Measurements from ENCODE around the gene OGFR. TPM values are rescaled to one million over a fixed set of nuclear protein-coding genes. Genes with fewer than 3 reads are reported as not detected.

Gene OGFR
- total and polyA plus RNA-seq, 2 experiments from 2014 or later = 9.6 to 50.6 TPM

- H3K79me2 ChIP-seq (replicated peaks; ENCODE audit: insufficient read depth) = peaks cover 16% of the 10 kb centered on the region; the same call in 1 of the 2 replicates
- Mint-ChIP-seq H3K4me1 (peaks cover 5% of the 10 kb centered on the region; the same call in 2 of the 3 replicates), H3K4me3 (no peak overlapping the region), H3K36me3 (ENCODE audit: low read depth) (peaks cover 48% of the 10 kb centered on the region), H3K9me3 (no peaks in the 10 kb centered on the region), H3K27me3 (ENCODE audit: insufficient read depth, low read depth, poor library complexity) (peaks cover 8% of the 10 kb centered on the region), H3K27ac (peak overlapping the region; percentile 33; the same call in 1 of the 2 replicates)
- peaks cover 11% of the 10 kb centered on the region for H3K36me3 ChIP-seq (ENCODE audit: insufficient read depth)
- DNase-seq (ENCODE audit: low spot score) (peak; percentile 45), ATAC-seq (peak; percentile 72)
- H3F3A ChIP-seq (replicated peaks; ENCODE audit: low read depth) = peaks cover 8% of the 10 kb centered on the region; the same call in 1 of the 2 replicates
- no peak overlapping the region for H2AFZ ChIP-seq
- no peak overlapping the region for H3K4me3 ChIP-seq
- TF ChIP-seq, protein P1, sequence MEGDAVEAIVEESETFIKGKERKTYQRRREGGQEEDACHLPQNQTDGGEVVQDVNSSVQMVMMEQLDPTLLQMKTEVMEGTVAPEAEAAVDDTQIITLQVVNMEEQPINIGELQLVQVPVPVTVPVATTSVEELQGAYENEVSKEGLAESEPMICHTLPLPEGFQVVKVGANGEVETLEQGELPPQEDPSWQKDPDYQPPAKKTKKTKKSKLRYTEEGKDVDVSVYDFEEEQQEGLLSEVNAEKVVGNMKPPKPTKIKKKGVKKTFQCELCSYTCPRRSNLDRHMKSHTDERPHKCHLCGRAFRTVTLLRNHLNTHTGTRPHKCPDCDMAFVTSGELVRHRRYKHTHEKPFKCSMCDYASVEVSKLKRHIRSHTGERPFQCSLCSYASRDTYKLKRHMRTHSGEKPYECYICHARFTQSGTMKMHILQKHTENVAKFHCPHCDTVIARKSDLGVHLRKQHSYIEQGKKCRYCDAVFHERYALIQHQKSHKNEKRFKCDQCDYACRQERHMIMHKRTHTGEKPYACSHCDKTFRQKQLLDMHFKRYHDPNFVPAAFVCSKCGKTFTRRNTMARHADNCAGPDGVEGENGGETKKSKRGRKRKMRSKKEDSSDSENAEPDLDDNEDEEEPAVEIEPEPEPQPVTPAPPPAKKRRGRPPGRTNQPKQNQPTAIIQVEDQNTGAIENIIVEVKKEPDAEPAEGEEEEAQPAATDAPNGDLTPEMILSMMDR (conservative IDR thresholded peaks at IDR 0.05; ENCODE audit: low read depth in 2 of 2) = peak; percentile 19 to 47; a peak in 3 of 4 replicates
- TF ChIP-seq ETS1 (IDR thresholded peaks at IDR 0.05) (no peak), CREB1 (CRISPR knock-in tag; IDR thresholded peaks at IDR 0.05; ENCODE audit: low read depth) (no peak), POLR2AphosphoS5 (IDR thresholded peaks at IDR 0.05; ENCODE audit: low read depth) (no peak)
- H3K27ac ChIP-seq (ENCODE audit: low read depth) = 0 out of 2 replicates have a peak overlapping the region, but pooled peaks have one; percentile 2
- peaks cover 7% of the 10 kb centered on the region for H4K20me1 ChIP-seq (replicated peaks; ENCODE audit: insufficient read depth)
- H3K4me2 ChIP-seq = no peak overlapping the region
- no peaks in the 10 kb centered on the region for H3K27me3 ChIP-seq (ENCODE audit: insufficient read depth)
- H3K9me2 ChIP-seq (ENCODE audit: insufficient read depth) = no peaks in the 10 kb centered on the region
- no peaks in the 10 kb centered on the region for H3K4me1 ChIP-seq (ENCODE audit: insufficient read depth)
Observed at GRCh38 chr20:62850333-62850974, 45.8 kb downstream of the OGFR start.

DNA sequence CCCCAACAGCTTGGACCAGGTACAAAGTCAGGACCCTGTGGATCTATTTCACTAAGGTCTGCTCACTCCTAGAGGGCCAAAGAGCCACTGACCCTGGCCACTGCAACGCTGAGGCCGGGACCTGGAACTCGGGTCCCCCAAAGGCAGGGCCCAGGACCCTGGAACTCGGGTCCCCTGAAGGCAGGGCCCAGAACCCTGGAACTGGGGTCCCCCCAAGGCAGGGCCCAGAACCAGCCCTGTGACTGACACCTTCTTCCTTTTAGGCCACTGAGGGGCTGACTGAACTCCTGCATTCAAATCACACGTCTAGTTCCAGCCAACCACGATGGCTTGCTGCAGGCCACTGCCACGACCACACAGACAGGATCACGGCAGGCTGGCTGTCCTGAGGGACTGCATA lies 47.6 kb downstream of the OGFR start:
- H3K36me3 ChIP-seq (ENCODE audit: insufficient read depth) = peaks cover 21% of the 10 kb centered on the region
- Mint-ChIP-seq H3K27ac (no peak overlapping the region), H3K36me3 (ENCODE audit: low read depth) (peaks cover 44% of the 10 kb centered on the region), H3K27me3 (ENCODE audit: insufficient read depth, low read depth, poor library complexity) (peaks cover 8% of the 10 kb centered on the region), H3K9me3 (no peaks in the 10 kb centered on the region), H3K4me3 (no peak overlapping the region), H3K4me1 (peaks cover 5% of the 10 kb centered on the region; the same call in 2 of the 3 replicates)
- H3K79me2 ChIP-seq (replicated peaks; ENCODE audit: insufficient read depth) = peaks cover 16% of the 10 kb centered on the region; the same call in 1 of the 2 replicates
- H3K27ac ChIP-seq (ENCODE audit: low read depth) = no peak overlapping the region
- H3K9me2 ChIP-seq (ENCODE audit: insufficient read depth) = no peaks in the 10 kb centered on the region
- DNase-seq (ENCODE audit: low spot score) (no peak), ATAC-seq (no peak)
- H3K4me3 ChIP-seq = no peak overlapping the region
- H3K4me2 ChIP-seq = no peak overlapping the region
- no peaks in the 10 kb centered on the region for H3K4me1 ChIP-seq (ENCODE audit: insufficient read depth)
- peaks cover 8% of the 10 kb centered on the region; the same call in 1 of the 2 replicates for H3F3A ChIP-seq (replicated peaks; ENCODE audit: low read depth)
- no peak overlapping the region for H2AFZ ChIP-seq
- peaks cover 7% of the 10 kb centered on the region for H4K20me1 ChIP-seq (replicated peaks; ENCODE audit: insufficient read depth)
- H3K27me3 ChIP-seq (ENCODE audit: insufficient read depth) = no peaks in the 10 kb centered on the region
- TF ChIP-seq NANOG (IDR thresholded peaks at IDR 0.05; ENCODE audit: borderline replicate concordance) (no peak), EZH2 (IDR thresholded peaks at IDR 0.05; ENCODE audit: low read depth, unreplicated experiment) (no peak), ZNF462 (CRISPR knock-in tag; IDR thresholded peaks at IDR 0.05) (no peak)
- TF ChIP-seq, protein P2, sequence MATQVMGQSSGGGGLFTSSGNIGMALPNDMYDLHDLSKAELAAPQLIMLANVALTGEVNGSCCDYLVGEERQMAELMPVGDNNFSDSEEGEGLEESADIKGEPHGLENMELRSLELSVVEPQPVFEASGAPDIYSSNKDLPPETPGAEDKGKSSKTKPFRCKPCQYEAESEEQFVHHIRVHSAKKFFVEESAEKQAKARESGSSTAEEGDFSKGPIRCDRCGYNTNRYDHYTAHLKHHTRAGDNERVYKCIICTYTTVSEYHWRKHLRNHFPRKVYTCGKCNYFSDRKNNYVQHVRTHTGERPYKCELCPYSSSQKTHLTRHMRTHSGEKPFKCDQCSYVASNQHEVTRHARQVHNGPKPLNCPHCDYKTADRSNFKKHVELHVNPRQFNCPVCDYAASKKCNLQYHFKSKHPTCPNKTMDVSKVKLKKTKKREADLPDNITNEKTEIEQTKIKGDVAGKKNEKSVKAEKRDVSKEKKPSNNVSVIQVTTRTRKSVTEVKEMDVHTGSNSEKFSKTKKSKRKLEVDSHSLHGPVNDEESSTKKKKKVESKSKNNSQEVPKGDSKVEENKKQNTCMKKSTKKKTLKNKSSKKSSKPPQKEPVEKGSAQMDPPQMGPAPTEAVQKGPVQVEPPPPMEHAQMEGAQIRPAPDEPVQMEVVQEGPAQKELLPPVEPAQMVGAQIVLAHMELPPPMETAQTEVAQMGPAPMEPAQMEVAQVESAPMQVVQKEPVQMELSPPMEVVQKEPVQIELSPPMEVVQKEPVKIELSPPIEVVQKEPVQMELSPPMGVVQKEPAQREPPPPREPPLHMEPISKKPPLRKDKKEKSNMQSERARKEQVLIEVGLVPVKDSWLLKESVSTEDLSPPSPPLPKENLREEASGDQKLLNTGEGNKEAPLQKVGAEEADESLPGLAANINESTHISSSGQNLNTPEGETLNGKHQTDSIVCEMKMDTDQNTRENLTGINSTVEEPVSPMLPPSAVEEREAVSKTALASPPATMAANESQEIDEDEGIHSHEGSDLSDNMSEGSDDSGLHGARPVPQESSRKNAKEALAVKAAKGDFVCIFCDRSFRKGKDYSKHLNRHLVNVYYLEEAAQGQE (IDR thresholded peaks at IDR 0.05; ENCODE audit: unreplicated experiment) = no peak

Data from GM23338 (cell line).